ENCODE measurements around the gene PHC2. TPM values are rescaled to one million over a fixed set of nuclear protein-coding genes. Genes with fewer than 3 reads are reported as not detected.

PHC2 gene
- total and polyA plus RNA-seq, 2 donors from 2014 or later: 118 to 149 TPM

- intact Hi-C loops (cut with DNase I): no loop called here
- peak in 1 of 5 donors; percentile 40 for DNase-seq
- H3K9me3 ChIP-seq (ENCODE audit: control insufficient read depth in 2 of 3, insufficient read depth in 1 of 3, low read length in 3 of 3): no peaks in the 10 kb centered on the region
- peaks cover 0 to 19% (median 7%) of the 10 kb centered on the region in 3 donors for H3K4me1 ChIP-seq (ENCODE audit: control insufficient read depth in 2 of 3, insufficient read depth in 2 of 3, low read depth in 1 of 3, low read length in 3 of 3)
- H3K36me3 ChIP-seq (ENCODE audit: control insufficient read depth in 2 of 3, insufficient read depth in 3 of 3, low read length in 3 of 3): peaks cover 8 to 33% (median 27%) of the 10 kb centered on the region in 3 donors
- no peak overlapping the region for H3K27ac ChIP-seq (ENCODE audit: low read depth in 2 of 2, low read length in 2 of 2)
- TF ChIP-seq CTCF (IDR thresholded peaks at IDR 0.05; ENCODE audit: borderline replicate concordance, extremely low read depth, insufficient read depth): no peak
- no peak for FAIRE-seq
- H3K9ac ChIP-seq (ENCODE audit: low read length in 3 of 3): no peak overlapping the region
- H3K27me3 ChIP-seq (ENCODE audit: control insufficient read depth, insufficient read depth, low read length): no peaks in the 10 kb centered on the region
- no peak overlapping the region for H3K4me3 ChIP-seq (ENCODE audit: low read length in 3 of 3)
Observed at GRCh38 chr1:33322109-33322508, 108.8 kb downstream of the PHC2 start.

- intact Hi-C loops (cut with DNase I): no loop called here
Observed at GRCh38 chr1:33321178-33321577, 109.7 kb downstream of the PHC2 start.

GRCh38 chr1:33320619-33321165 lies 110.2 kb downstream of the PHC2 start, which contains the start of gene A3GALT2:
A3GALT2 (minus strand) TSS chr1:33321098; CDS start chr1:33321098, 0 bp downstream.
- Histone ChIP-seq H3K4me3 (ENCODE audit: low read length in 3 of 3) (no peak within 1 kb of the TSS), H3K27me3 (ENCODE audit: control insufficient read depth, insufficient read depth, low read length) (no peaks in the 10 kb centered on the region), H3K4me1 (ENCODE audit: control insufficient read depth in 2 of 3, insufficient read depth in 2 of 3, low read depth in 1 of 3, low read length in 3 of 3) (peaks cover 0 to 19% (median 7%) of the 10 kb centered on the region in 3 donors), H3K9me3 (ENCODE audit: control insufficient read depth in 2 of 3, insufficient read depth in 1 of 3, low read length in 3 of 3) (no peaks in the 10 kb centered on the region), H3K27ac (ENCODE audit: low read depth in 2 of 2, low read length in 2 of 2) (peak within 1 kb of the TSS in 1 of 2 donors; percentile 29), H3K36me3 (ENCODE audit: control insufficient read depth in 2 of 3, insufficient read depth in 3 of 3, low read length in 3 of 3) (peaks cover 8 to 22% (median 19%) of the 10 kb centered on the region in 3 donors), H3K9ac (ENCODE audit: low read length in 3 of 3) (peak within 1 kb of the TSS in 1 of 3 donors; percentile 27)
- no peak for DNase-seq
- no peak for TF ChIP-seq CTCF (IDR thresholded peaks at IDR 0.05; ENCODE audit: borderline replicate concordance, extremely low read depth, insufficient read depth)
- FAIRE-seq: no peak
- intact Hi-C loops (cut with DNase I): no loop called here

More at GRCh38 chr1:33321178-33321577, 109.7 kb downstream of the PHC2 start:
- peak overlapping the region in 1 of 2 donors; percentile 27 for H3K27ac ChIP-seq (ENCODE audit: low read depth in 2 of 2, low read length in 2 of 2)
- H3K9me3 ChIP-seq (ENCODE audit: control insufficient read depth in 2 of 3, insufficient read depth in 1 of 3, low read length in 3 of 3): no peaks in the 10 kb centered on the region
- no peaks in the 10 kb centered on the region for H3K27me3 ChIP-seq (ENCODE audit: control insufficient read depth, insufficient read depth, low read length)
- peaks cover 0 to 19% (median 7%) of the 10 kb centered on the region in 3 donors for H3K4me1 ChIP-seq (ENCODE audit: control insufficient read depth in 2 of 3, insufficient read depth in 2 of 3, low read depth in 1 of 3, low read length in 3 of 3)
- H3K4me3 ChIP-seq (ENCODE audit: low read length in 3 of 3): no peak overlapping the region
- H3K36me3 ChIP-seq (ENCODE audit: control insufficient read depth in 2 of 3, insufficient read depth in 3 of 3, low read length in 3 of 3): peaks cover 8 to 25% (median 24%) of the 10 kb centered on the region in 3 donors
- H3K9ac ChIP-seq (ENCODE audit: low read length in 3 of 3): peak overlapping the region in 1 of 3 donors; percentile 27
- no peak for TF ChIP-seq CTCF (IDR thresholded peaks at IDR 0.05; ENCODE audit: borderline replicate concordance, extremely low read depth, insufficient read depth)
- peak in 1 of 5 donors; percentile 45 for DNase-seq
- no peak for FAIRE-seq

Data from kidney (tissue), 14 donors.